Kidney (tissue), 14 donors: ENCODE results near the gene MYO9B. TPM values are rescaled to one million over a fixed set of nuclear protein-coding genes. Genes with fewer than 3 reads are reported as not detected.

Source experiments
- DNase-seq, 5 donors: peaks; one replicate each; pipeline ENCODE4 v3.0.0-alpha.2; 2013 to 2020
- FAIRE-seq: peaks from 2 replicates; lab custom pipeline; 2012; peaks lifted over from hg19 to GRCh38; lab: Jason Lieb, UNC
- H3K27ac ChIP-seq, 2 donors: one replicate each; pipeline ENCODE4 v1.7.0; 2013; ENCODE audit warnings: low read depth in 2 of 2, low read length in 2 of 2, inconsistent platforms in 1 of 2
- H3K27me3 ChIP-seq: one replicate; pipeline ENCODE4 v1.7.1; 2013; ENCODE audit warnings: low read length, inconsistent platforms; ENCODE audit not compliant: control insufficient read depth, insufficient read depth
- H3K36me3 ChIP-seq, 3 donors: one replicate each; pipeline versions ENCODE4 v1.7.0 to v1.7.1; 2013; ENCODE audit warnings: low read length in 3 of 3, control low read depth in 1 of 3, inconsistent platforms in 1 of 3; ENCODE audit not compliant: insufficient read depth in 3 of 3, control insufficient read depth in 2 of 3
- H3K4me1 ChIP-seq, 3 donors: one replicate each; pipeline versions ENCODE4 v1.7.0 to v1.7.1; 2013; ENCODE audit warnings: low read length in 3 of 3, inconsistent platforms in 1 of 3, low read depth in 1 of 3; ENCODE audit not compliant: control insufficient read depth in 2 of 3, insufficient read depth in 2 of 3
- H3K4me3 ChIP-seq, 3 donors: one replicate each; pipeline versions ENCODE4 v1.7.0 to v1.8.1; 2013; ENCODE audit warnings: low read length in 3 of 3, control low read depth in 1 of 3, inconsistent platforms in 1 of 3
- H3K9ac ChIP-seq, 3 donors: one replicate each; pipeline versions ENCODE4 v1.7.0 to v1.7.1; 2013; ENCODE audit warnings: low read length in 3 of 3, control low read depth in 1 of 3, inconsistent platforms in 1 of 3
- H3K9me3 ChIP-seq, 3 donors: one replicate each; pipeline versions ENCODE4 v1.7.0 to v1.7.1; 2013; ENCODE audit warnings: low read length in 3 of 3, control low read depth in 1 of 3, inconsistent platforms in 1 of 3; ENCODE audit not compliant: control insufficient read depth in 2 of 3, insufficient read depth in 1 of 3
- CTCF ChIP-seq: IDR thresholded peaks from 3 replicates; pipeline ENCODE4 v1.5.1; 2012; ENCODE audit warnings: mild to moderate bottlenecking, moderate library complexity, borderline replicate concordance; ENCODE audit not compliant: insufficient read depth; ENCODE audit errors: extremely low read depth
- intact Hi-C: fragments of 100-400 bp; cut with DNase I; formaldehyde crosslinking; loops from one replicate; pipeline ENCODE4 v1.11.1; 2022
- polyA plus RNA-seq: library from polyadenylated mRNA; stranded (reverse); fragments of 350-450 nt; fragmentation: Illumina TruSeq; extraction: RNeasy Lipid Tissue Mini Kit (QIAGEN cat#74804); gene quantifications from one replicate; pipeline ENCODE4 v1.2.3, GENCODE V29; 2014; ENCODE audit warnings: low read depth, low replicate concordance; ENCODE audit not compliant: insufficient read depth
- total RNA-seq: library from RNA; stranded (reverse); fragmentation: NEBNext Ultra II Directional; extraction: Animal tissue kit (Norgen Biotek cat#: 25700); gene quantifications from one replicate; pipeline ENCODE4 v1.2.1, GENCODE V29; 2021
- donor health status: control.
- donor health status: control.
- donor health status: control.
- donor health status: control.
- donor health status: control.
- donor health status: DM: yes; HTN: yes; CAD: no.
- donor health status: Normal renal cell carcinoma (clear cell type).

Gene MYO9B
- total and polyA plus RNA-seq, 2 donors from 2014 or later: 14.7 to 68.1 TPM

- Histone ChIP-seq H3K27me3 (no peaks in the 10 kb centered on the region), H3K4me1 (peaks cover 0 to 10% (median 8%) of the 10 kb centered on the region in 3 donors), H3K9me3 (no peaks in the 10 kb centered on the region), H3K9ac (no peak overlapping the region), H3K4me3 (no peak overlapping the region), H3K27ac (no peak overlapping the region), H3K36me3 (peaks cover 0 to 2% (median 0%) of the 10 kb centered on the region in 3 donors)
- FAIRE-seq (no peak), DNase-seq (no peak)
- intact Hi-C loops: loop anchor here (10.0 kb wide), 1 partner anchor 74 kb away; no protein-coding TSS in a partner anchor
- TF ChIP-seq CTCF: no peak
Observed at GRCh38 chr19:17070912-17071311, 4.7 kb upstream of the MYO9B start.

DNA sequence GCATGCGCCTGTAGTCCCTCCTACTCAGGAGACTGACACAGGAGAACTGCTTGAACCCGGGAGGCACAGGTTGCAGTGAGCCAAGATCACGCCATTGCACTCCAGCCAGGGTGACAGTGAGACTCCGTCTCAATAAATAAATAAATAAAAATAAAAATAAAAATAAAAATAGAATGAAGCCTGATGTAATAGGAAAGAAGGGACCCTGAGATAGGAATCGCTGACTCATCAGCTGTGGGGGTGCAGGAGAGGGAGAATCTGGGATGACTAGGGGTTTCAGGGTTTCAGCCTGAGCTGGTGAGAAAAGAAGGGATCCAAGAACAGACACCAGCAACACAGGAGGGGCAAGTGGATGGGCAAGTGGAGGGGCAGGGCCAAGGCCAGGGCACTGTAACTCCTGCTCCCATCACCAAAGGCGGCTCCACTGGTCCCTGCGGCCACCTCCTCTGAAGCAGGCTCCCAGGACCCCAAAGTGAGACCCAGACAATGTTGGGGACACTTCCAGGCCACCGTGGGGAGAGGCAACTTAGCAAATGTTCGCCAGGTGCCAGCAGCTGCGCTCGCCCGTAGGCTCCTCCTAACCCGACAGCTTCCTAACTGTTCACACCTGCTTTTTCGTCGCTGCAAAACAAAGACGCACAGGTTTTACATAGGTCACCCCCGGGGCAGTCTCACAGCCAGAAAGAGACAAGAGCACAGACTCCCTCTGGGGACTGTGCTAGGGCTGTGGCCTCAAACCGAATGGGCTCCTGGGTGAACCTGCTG lies 1.5 kb upstream of the MYO9B start:
- H3K27me3 ChIP-seq: no peaks in the 10 kb centered on the region
- H3K4me3 ChIP-seq: peak overlapping the region; percentile 82 to 94 (median 93)
- intact Hi-C loops: loop anchor here (10.0 kb wide), 1 partner anchor 71 kb away; no protein-coding TSS in a partner anchor
- H3K9ac ChIP-seq: peak overlapping the region in 1 of 3 donors; percentile 84
- no peak overlapping the region for H3K27ac ChIP-seq
- H3K4me1 ChIP-seq: peaks cover 0 to 14% (median 8%) of the 10 kb centered on the region in 3 donors
- no peak for TF ChIP-seq CTCF
- no peak for FAIRE-seq
- DNase-seq: peak in 2 of 5 donors; percentile 38 to 44
- no peaks in the 10 kb centered on the region for H3K9me3 ChIP-seq
- H3K36me3 ChIP-seq: peaks cover 0 to 2% (median 0%) of the 10 kb centered on the region in 3 donors

DNA sequence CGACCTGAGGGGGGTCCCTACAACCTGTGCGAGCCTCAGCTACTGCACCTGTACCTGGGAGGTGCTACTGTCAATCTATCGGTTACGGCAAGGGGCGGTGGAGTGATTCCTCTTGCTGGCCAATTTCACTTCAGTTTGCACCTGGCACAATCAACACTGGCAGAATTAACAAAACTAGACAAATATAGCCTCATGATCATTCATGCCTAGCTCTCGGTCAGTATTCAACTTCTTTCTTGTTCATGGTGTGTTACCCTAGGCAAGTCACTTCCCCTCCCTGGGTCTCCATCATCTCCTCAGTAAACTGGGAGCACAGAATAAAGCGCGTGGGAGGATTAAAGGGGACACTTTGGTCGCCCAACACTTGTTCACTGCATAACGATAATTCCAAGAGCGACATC lies 943 bp upstream of the MYO9B start:
- FAIRE-seq: no peak
- TF ChIP-seq CTCF: no peak
- no peaks in the 10 kb centered on the region for H3K27me3 ChIP-seq
- peak overlapping the region; percentile 71 to 81 for H3K27ac ChIP-seq
- intact Hi-C loops: loop anchor here (10.0 kb wide), 1 partner anchor 70 kb away; no protein-coding TSS in a partner anchor
- H3K4me1 ChIP-seq: peaks cover 0 to 14% (median 8%) of the 10 kb centered on the region in 3 donors
- H3K9me3 ChIP-seq: no peaks in the 10 kb centered on the region
- H3K9ac ChIP-seq: peak overlapping the region; percentile 78 to 88 (median 84)
- H3K4me3 ChIP-seq: peak overlapping the region; percentile 82 to 94 (median 93)
- DNase-seq: no peak
- H3K36me3 ChIP-seq: peaks cover 0 to 2% (median 0%) of the 10 kb centered on the region in 3 donors
